PFSK-1 (cell line): ENCODE measurements around the gene HPCAL1.

Experiments
- FOXP2 ChIP-seq: optimal IDR thresholded peaks from 2 replicates; pipeline ENCODE3; 2011; ENCODE audit warnings: borderline replicate concordance, control low read depth, inconsistent platforms; ENCODE audit not compliant: insufficient read depth; ENCODE audit errors: extremely low read length, extremely low read depth
- POLR2AphosphoS5 ChIP-seq: IDR thresholded peaks from 2 replicates; pipeline ENCODE4 v1.6.1; 2012; ENCODE audit warnings: low read depth, mild to moderate bottlenecking, control low read depth, low read length, moderate library complexity
- REST ChIP-seq, 2 experiments: IDR thresholded peaks; 2 replicates each; pipeline versions ENCODE4 v1.6.1 to v1.8.0; 2011 to 2012; ENCODE audit warnings: low read depth in 2 of 2, low read length in 2 of 2, control low read depth in 1 of 2, inconsistent platforms in 1 of 2, mild to moderate bottlenecking in 1 of 2, moderate library complexity in 1 of 2; ENCODE audit not compliant: insufficient read depth in 1 of 2
- SIN3A ChIP-seq: IDR thresholded peaks from 2 replicates; pipeline ENCODE4 v1.6.1; 2012; ENCODE audit warnings: mild to moderate bottlenecking, low read length, moderate library complexity, borderline replicate concordance; ENCODE audit not compliant: insufficient read depth
- TAF1 ChIP-seq: IDR thresholded peaks from 2 replicates; pipeline ENCODE4 v1.6.1; 2012; ENCODE audit warnings: low read length, control low read depth, borderline replicate concordance; ENCODE audit not compliant: insufficient read depth

- TF ChIP-seq SIN3A = no peak
- no peak for TF ChIP-seq POLR2AphosphoS5
- TF ChIP-seq TAF1 = no peak
- no peak for TF ChIP-seq REST (IDR thresholded peaks at IDR 0.05; ENCODE audit: insufficient read depth in 1 of 2, low read depth in 2 of 2, low read length in 2 of 2)
- TF ChIP-seq FOXP2 = no peak
These were observed 149.1 kb downstream of the HPCAL1 start for GRCh38 chr2:10451819-10452218.
